Effector memory CD8-positive, alpha-beta T cell (primary cell): Measurements from ENCODE around the gene TPPP.
"Not testable (repeated sequence)": the region's sequence is repeated elsewhere in the genome, so short reads cannot be mapped to it uniquely, and the experiment has no call there.

Experiments
- ATAC-seq: fragments of 150-1000 bp; cut with Tn5 transposase; replicated peaks from 2 replicates; pipeline ENCODE4 v1.10.0; 2021; ENCODE audit warnings: mild to moderate bottlenecking, moderate library complexity
- DNase-seq, 3 experiments: peaks; one replicate each; pipeline ENCODE4 v3.0.0; 2021
- H3K27ac Mint-ChIP-seq, 2 donors: one replicate each; pipeline ENCODE4 v1.8.0; 2022; ENCODE audit warnings: mild to moderate bottlenecking in 2 of 2, mixed read lengths in 2 of 2, moderate library complexity in 2 of 2
- H3K27me3 Mint-ChIP-seq, 2 donors: one replicate each; pipeline ENCODE4 v1.8.0; 2022; ENCODE audit warnings: mixed read lengths in 2 of 2
- H3K36me3 Mint-ChIP-seq: one replicate; pipeline ENCODE4 v1.8.0; 2022; ENCODE audit warnings: mild to moderate bottlenecking, moderate library complexity, mixed read lengths; ENCODE audit not compliant: insufficient read depth
- H3K4me1 Mint-ChIP-seq, 2 donors: one replicate each; pipeline ENCODE4 v1.8.0; 2022; ENCODE audit warnings: low read depth in 2 of 2, mixed read lengths in 2 of 2
- H3K4me3 Mint-ChIP-seq, 2 donors: one replicate each; pipeline ENCODE4 v1.8.0; 2022; ENCODE audit warnings: mild to moderate bottlenecking in 2 of 2, mixed read lengths in 2 of 2, moderate library complexity in 2 of 2
- H3K9me3 Mint-ChIP-seq, 2 donors: one replicate each; pipeline ENCODE4 v1.8.0; 2022; ENCODE audit warnings: mixed read lengths in 2 of 2

The TPPP gene

GRCh38 chr5:713686-714085 is 20.5 kb upstream of the TPPP start:
- H3K36me3 Mint-ChIP-seq, ATAC-seq, H3K4me3 Mint-ChIP-seq, H3K4me1 Mint-ChIP-seq, H3K27ac Mint-ChIP-seq, DNase-seq: not testable (repeated sequence)
- Mint-ChIP-seq H3K9me3 (peaks cover 4 to 12% of the 10 kb centered on the region in 2 donors), H3K27me3 (peaks cover 30 to 32% of the 10 kb centered on the region in 2 donors)

GRCh38 chr5:708848-709517 is 15.8 kb upstream of the TPPP start:
- H3K36me3 Mint-ChIP-seq, H3K9me3 Mint-ChIP-seq, H3K4me1 Mint-ChIP-seq, ATAC-seq, H3K4me3 Mint-ChIP-seq, DNase-seq, H3K27ac Mint-ChIP-seq: not testable (repeated sequence)
- peaks cover 0 to 14% of the 10 kb centered on the region in 2 donors for H3K27me3 Mint-ChIP-seq

- not testable (repeated sequence) for ATAC-seq, H3K27ac Mint-ChIP-seq, H3K4me3 Mint-ChIP-seq, DNase-seq, H3K4me1 Mint-ChIP-seq, H3K9me3 Mint-ChIP-seq, H3K36me3 Mint-ChIP-seq
- H3K27me3 Mint-ChIP-seq, result peaks cover 0 to 14% of the 10 kb centered on the region in 2 donors
Measured at GRCh38 chr5:708374-708773, 15.2 kb upstream of the TPPP start.

GRCh38 chr5:706127-706526 is 13.0 kb upstream of the TPPP start:
- not testable (repeated sequence) for H3K4me3 Mint-ChIP-seq, H3K9me3 Mint-ChIP-seq, DNase-seq, ATAC-seq, H3K27ac Mint-ChIP-seq, H3K36me3 Mint-ChIP-seq, H3K4me1 Mint-ChIP-seq, H3K27me3 Mint-ChIP-seq

GRCh38 chr5:696753-697702 is 3.9 kb upstream of the TPPP start:
- DNase-seq, H3K9me3 Mint-ChIP-seq, H3K27me3 Mint-ChIP-seq, ATAC-seq, H3K4me1 Mint-ChIP-seq, H3K4me3 Mint-ChIP-seq, H3K36me3 Mint-ChIP-seq, H3K27ac Mint-ChIP-seq: not testable (repeated sequence)

GRCh38 chr5:696191-696590 is 3.0 kb upstream of the TPPP start:
- DNase-seq, ATAC-seq, H3K4me1 Mint-ChIP-seq, H3K36me3 Mint-ChIP-seq, H3K27ac Mint-ChIP-seq, H3K9me3 Mint-ChIP-seq, H3K4me3 Mint-ChIP-seq, H3K27me3 Mint-ChIP-seq: not testable (repeated sequence)

GRCh38 chr5:695475-695874 is 2.3 kb upstream of the TPPP start:
- H3K27me3 Mint-ChIP-seq, H3K27ac Mint-ChIP-seq, H3K9me3 Mint-ChIP-seq, H3K36me3 Mint-ChIP-seq, H3K4me3 Mint-ChIP-seq, DNase-seq, ATAC-seq, H3K4me1 Mint-ChIP-seq: not testable (repeated sequence)

GRCh38 chr5:694042-694431 is 885 bp upstream of the TPPP start:
- not testable (repeated sequence) for H3K27ac Mint-ChIP-seq, H3K36me3 Mint-ChIP-seq, H3K4me1 Mint-ChIP-seq, H3K4me3 Mint-ChIP-seq, DNase-seq, H3K27me3 Mint-ChIP-seq, ATAC-seq, H3K9me3 Mint-ChIP-seq

GRCh38 chr5:692529-693041 is 567 bp downstream of the TPPP start:
- peak; percentile 44 for ATAC-seq
- peak overlapping the region in 1 of 2 donors; percentile 74 for H3K27ac Mint-ChIP-seq
- H3K4me3 Mint-ChIP-seq, result peak overlapping the region; percentile 71 to 74

GRCh38 chr5:691817-692528 is 1.2 kb downstream of the TPPP start:
- DNase-seq, result no peak
- ATAC-seq, result no peak
- Mint-ChIP-seq H3K36me3 (peaks cover 7% of the 10 kb centered on the region), H3K27ac (peak overlapping the region in 1 of 2 donors; percentile 74), H3K27me3 (peaks cover 0 to 6% of the 10 kb centered on the region in 2 donors), H3K4me3 (peak overlapping the region; percentile 71 to 74), H3K4me1 (no peaks in the 10 kb centered on the region), H3K9me3 (peaks cover 0 to 5% of the 10 kb centered on the region in 2 donors)

More at GRCh38 chr5:692529-693041, 567 bp downstream of the TPPP start:
- H3K9me3 Mint-ChIP-seq, H3K4me1 Mint-ChIP-seq, H3K36me3 Mint-ChIP-seq, H3K27me3 Mint-ChIP-seq: not testable (repeated sequence)
- peak in 1 of 3 experiments; percentile 38 for DNase-seq

GRCh38 chr5:691049-691448 is 2.1 kb downstream of the TPPP start:
- not testable (repeated sequence) for H3K4me3 Mint-ChIP-seq, DNase-seq, ATAC-seq, H3K9me3 Mint-ChIP-seq, H3K36me3 Mint-ChIP-seq, H3K4me1 Mint-ChIP-seq, H3K27me3 Mint-ChIP-seq, H3K27ac Mint-ChIP-seq

GRCh38 chr5:690293-690692 is 2.9 kb downstream of the TPPP start:
- H3K4me3 Mint-ChIP-seq, ATAC-seq, H3K4me1 Mint-ChIP-seq, H3K9me3 Mint-ChIP-seq, DNase-seq, H3K27me3 Mint-ChIP-seq, H3K27ac Mint-ChIP-seq: not testable (repeated sequence)
- H3K36me3 Mint-ChIP-seq, result peaks cover 16% of the 10 kb centered on the region

- H3K36me3 Mint-ChIP-seq, result peaks cover 30% of the 10 kb centered on the region
- not testable (repeated sequence) for H3K4me1 Mint-ChIP-seq, H3K27me3 Mint-ChIP-seq, DNase-seq, H3K4me3 Mint-ChIP-seq, ATAC-seq, H3K9me3 Mint-ChIP-seq, H3K27ac Mint-ChIP-seq
Measured at GRCh38 chr5:688348-689010, 4.7 kb downstream of the TPPP start.
